OCI-LY1 (cell line): ENCODE measurements around the gene DYNLT4.

Experiments
- H2AFZ ChIP-seq: fragments of 200-600 bp; sonication (generic), shearing (Covaris generic); 2 replicates; pipeline ENCODE4 v1.6.0; 2014; ENCODE audit warnings: antibody characterized with exemption, mild to moderate bottlenecking, low read length
- H3F3A ChIP-seq: fragments of 200-600 bp; sonication (generic), shearing (Covaris generic); 2 replicates; pipeline ENCODE4 v1.6.0; 2014; ENCODE audit warnings: mild to moderate bottlenecking, antibody characterized with exemption, low read length, moderate library complexity; ENCODE audit not compliant: insufficient read depth
- H3K27ac ChIP-seq: fragments of 200-600 bp; sonication (generic); 2 replicates; pipeline ENCODE4 v1.5.1; 2014; ENCODE audit warnings: low read length, mixed run types, mild to moderate bottlenecking, low read depth; ENCODE audit not compliant: poor library complexity, severe bottlenecking
- H3K27me3 ChIP-seq: fragments of 200-600 bp; sonication (generic); 2 replicates; pipeline ENCODE4 v1.6.0; 2014; ENCODE audit warnings: antibody characterized with exemption, mild to moderate bottlenecking, low read length, moderate library complexity; ENCODE audit not compliant: insufficient read depth
- H3K36me3 ChIP-seq: fragments of 200-600 bp; sonication (generic); 2 replicates; pipeline ENCODE4 v1.6.1; 2014; ENCODE audit warnings: mild to moderate bottlenecking, antibody characterized with exemption, low read length, moderate library complexity, mixed read lengths; ENCODE audit not compliant: insufficient read depth
- H3K4me1 ChIP-seq: fragments of 200-600 bp; sonication (generic); 2 replicates; pipeline ENCODE4 v1.5.1; 2014; ENCODE audit warnings: mild to moderate bottlenecking, low read length, moderate library complexity; ENCODE audit not compliant: insufficient read depth, severe bottlenecking
- H3K4me2 ChIP-seq: fragments of 200-600 bp; sonication (generic), shearing (Covaris generic); 2 replicates; pipeline ENCODE4 v1.6.1; 2014; ENCODE audit warnings: low read length
- H3K4me3 ChIP-seq: fragments of 200-600 bp; sonication (generic); 2 replicates; pipeline ENCODE4 v1.5.1; 2014; ENCODE audit warnings: low read length, low read depth, mild to moderate bottlenecking, mixed read lengths; ENCODE audit not compliant: poor library complexity, severe bottlenecking
- H3K79me2 ChIP-seq: fragments of 200-600 bp; shearing (Covaris generic); 2 replicates; pipeline ENCODE4 v1.6.1; 2016; ENCODE audit warnings: mixed run types, low read length, mixed read lengths; ENCODE audit not compliant: insufficient read depth
- H3K9ac ChIP-seq: fragments of 200-600 bp; sonication (generic), shearing (Covaris generic); 2 replicates; pipeline ENCODE4 v1.6.1; 2014; ENCODE audit warnings: mild to moderate bottlenecking, low read length, mixed read lengths
- H3K9me2 ChIP-seq: fragments of 200-600 bp; sonication (generic), shearing (Covaris generic); 2 replicates; pipeline ENCODE4 v1.6.1; 2014; ENCODE audit warnings: low read depth, mild to moderate bottlenecking, low read length, mixed read lengths
- H3K9me3 ChIP-seq: fragments of 200-600 bp; shearing (Covaris generic); 2 replicates; pipeline ENCODE4 v1.6.1; 2014; ENCODE audit warnings: low read length, mixed read lengths
- H4K20me1 ChIP-seq: fragments of 200-600 bp; sonication (generic), shearing (Covaris generic); 2 replicates; pipeline ENCODE4 v1.6.0; 2016; ENCODE audit warnings: mild to moderate bottlenecking, low read length; ENCODE audit not compliant: insufficient read depth
- EZH2 ChIP-seq: fragments of 200-600 bp; sonication (generic), shearing (Covaris generic); IDR thresholded peaks from 2 replicates; pipeline ENCODE4 v1.8.0; 2017; ENCODE audit warnings: borderline replicate concordance, mixed run types, mild to moderate bottlenecking, antibody characterized with exemption, low read length, moderate library complexity, mixed read lengths
- TF ChIP-seq, protein P1 (sequence below): fragments of 200-600 bp; sonication (generic), shearing (Covaris generic); IDR thresholded peaks from 2 replicates; pipeline ENCODE4 v1.5.1; 2017; ENCODE audit warnings: mild to moderate bottlenecking, antibody characterized with exemption, low read length, moderate library complexity, mixed read lengths

Gene DYNLT4

GRCh38 chr1:44835738-44836675 is 28.9 kb upstream of the DYNLT4 start:
- Histone ChIP-seq H3K27me3 (no peaks in the 10 kb centered on the region), H3K4me2 (peak overlapping the region; percentile 45; the same call in 1 of the 2 replicates), H3K9me2 (no peaks in the 10 kb centered on the region), H3F3A (no peaks in the 10 kb centered on the region), H3K4me3 (no peak overlapping the region), H2AFZ (peak overlapping the region; percentile 64; the same call in 1 of the 2 replicates), H4K20me1 (no peaks in the 10 kb centered on the region), H3K79me2 (no peaks in the 10 kb centered on the region), H3K27ac (no peak overlapping the region), H3K36me3 (no peaks in the 10 kb centered on the region), H3K9ac (peak overlapping the region; percentile 19; the same call in 1 of the 2 replicates), H3K4me1 (peaks cover 7% of the 10 kb centered on the region), H3K9me3 (no peaks in the 10 kb centered on the region)
- no peak for TF ChIP-seq EZH2
- TF ChIP-seq, protein P1, sequence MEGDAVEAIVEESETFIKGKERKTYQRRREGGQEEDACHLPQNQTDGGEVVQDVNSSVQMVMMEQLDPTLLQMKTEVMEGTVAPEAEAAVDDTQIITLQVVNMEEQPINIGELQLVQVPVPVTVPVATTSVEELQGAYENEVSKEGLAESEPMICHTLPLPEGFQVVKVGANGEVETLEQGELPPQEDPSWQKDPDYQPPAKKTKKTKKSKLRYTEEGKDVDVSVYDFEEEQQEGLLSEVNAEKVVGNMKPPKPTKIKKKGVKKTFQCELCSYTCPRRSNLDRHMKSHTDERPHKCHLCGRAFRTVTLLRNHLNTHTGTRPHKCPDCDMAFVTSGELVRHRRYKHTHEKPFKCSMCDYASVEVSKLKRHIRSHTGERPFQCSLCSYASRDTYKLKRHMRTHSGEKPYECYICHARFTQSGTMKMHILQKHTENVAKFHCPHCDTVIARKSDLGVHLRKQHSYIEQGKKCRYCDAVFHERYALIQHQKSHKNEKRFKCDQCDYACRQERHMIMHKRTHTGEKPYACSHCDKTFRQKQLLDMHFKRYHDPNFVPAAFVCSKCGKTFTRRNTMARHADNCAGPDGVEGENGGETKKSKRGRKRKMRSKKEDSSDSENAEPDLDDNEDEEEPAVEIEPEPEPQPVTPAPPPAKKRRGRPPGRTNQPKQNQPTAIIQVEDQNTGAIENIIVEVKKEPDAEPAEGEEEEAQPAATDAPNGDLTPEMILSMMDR = peak; percentile 92

DNA sequence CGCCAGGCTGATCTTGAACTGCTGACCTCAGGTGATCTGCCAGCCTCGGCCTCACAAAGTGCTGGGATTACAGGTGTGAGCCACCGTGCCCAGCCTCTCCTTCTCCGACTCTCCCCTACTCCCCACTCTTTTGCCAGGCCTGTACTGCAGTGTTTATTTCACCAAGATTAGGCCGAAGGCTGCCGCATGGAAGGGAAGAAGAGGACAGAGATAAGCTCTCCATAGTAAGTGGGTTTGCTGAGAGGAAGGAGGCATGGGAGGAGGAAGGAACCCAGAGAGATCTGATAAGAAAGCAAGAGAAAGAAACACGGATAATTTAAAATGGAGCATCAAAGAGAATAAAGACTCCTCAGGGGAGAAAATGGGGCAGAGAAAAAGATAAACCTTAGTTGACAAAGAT is 27.2 kb upstream of the DYNLT4 start:
- Histone ChIP-seq H3K4me3 (no peak overlapping the region), H3F3A (no peaks in the 10 kb centered on the region), H3K27ac (no peak overlapping the region), H3K27me3 (no peaks in the 10 kb centered on the region), H3K4me1 (peaks cover 7% of the 10 kb centered on the region), H3K9me3 (no peaks in the 10 kb centered on the region), H3K36me3 (no peaks in the 10 kb centered on the region; the same call in 1 of the 2 replicates), H2AFZ (no peak overlapping the region), H3K9ac (no peak overlapping the region), H3K9me2 (no peaks in the 10 kb centered on the region), H3K79me2 (no peaks in the 10 kb centered on the region), H4K20me1 (no peaks in the 10 kb centered on the region), H3K4me2 (no peak overlapping the region)
- TF ChIP-seq, protein P1 = no peak
- TF ChIP-seq EZH2 = no peak

- H3K27ac ChIP-seq = no peak overlapping the region
These were observed 25.0 kb upstream of the DYNLT4 start for GRCh38 chr1:44832056-44832705.

More at GRCh38 chr1:44832056-44832705, 25.0 kb upstream of the DYNLT4 start:
- H3K27me3 ChIP-seq = no peaks in the 10 kb centered on the region
- no peaks in the 10 kb centered on the region for H3F3A ChIP-seq
- H3K4me3 ChIP-seq = no peak overlapping the region
- no peaks in the 10 kb centered on the region for H3K9me2 ChIP-seq
- no peaks in the 10 kb centered on the region for H3K9me3 ChIP-seq
- no peaks in the 10 kb centered on the region for H4K20me1 ChIP-seq
- no peaks in the 10 kb centered on the region for H3K79me2 ChIP-seq
- no peak overlapping the region for H3K9ac ChIP-seq
- H3K4me2 ChIP-seq = no peak overlapping the region
- H3K4me1 ChIP-seq = peaks cover 13% of the 10 kb centered on the region
- TF ChIP-seq EZH2 = no peak
- TF ChIP-seq, protein P1 = no peak
- H2AFZ ChIP-seq = no peak overlapping the region
- no peaks in the 10 kb centered on the region; the same call in 1 of the 2 replicates for H3K36me3 ChIP-seq
